CD8-positive, alpha-beta memory T cell (primary cell): ENCODE results near the gene IFI44L. TPM values are rescaled to one million over a fixed set of nuclear protein-coding genes. Genes with fewer than 3 reads are reported as not detected.

Experiments
- CTCF ChIA-PET: fragments of 350-600 bp; sonication (Branson Sonifier 250); formaldehyde crosslinking; loops from one replicate; lab custom pipeline; 2021; ENCODE audit warnings: antibody characterized with exemption; lab: Charles Lee
- POLR2A ChIA-PET: fragments of 350-600 bp; sonication (Branson Sonifier 250); formaldehyde crosslinking; loops from one replicate; lab custom pipeline; 2021; ENCODE audit warnings: antibody characterized with exemption; lab: Charles Lee
- DNase-seq, 5 donors: peaks; one replicate each; pipeline versions ENCODE4 v3.0.0 to v3.0.0-alpha.2; 2020 to 2022; ENCODE audit warnings: mixed read lengths in 1 of 5
- H3K27ac ChIP-seq: one replicate; pipeline ENCODE4 v1.7.0; 2013; ENCODE audit warnings: low read depth, mild to moderate bottlenecking, low read length, moderate library complexity
- H3K27me3 ChIP-seq: 2 replicates; pipeline ENCODE4 v1.7.0; 2013; ENCODE audit warnings: low read length, mild to moderate bottlenecking; ENCODE audit not compliant: insufficient read depth, poor library complexity, severe bottlenecking
- H3K36me3 ChIP-seq: 2 replicates; pipeline ENCODE4 v1.7.0; 2013; ENCODE audit warnings: mild to moderate bottlenecking, low read length, moderate library complexity; ENCODE audit not compliant: insufficient read depth
- H3K4me1 ChIP-seq: 2 replicates; pipeline ENCODE4 v1.7.0; 2013; ENCODE audit warnings: mild to moderate bottlenecking, low read length, moderate library complexity; ENCODE audit not compliant: insufficient read depth
- H3K4me3 ChIP-seq: 2 replicates; pipeline ENCODE4 v1.7.0; 2013; ENCODE audit warnings: mild to moderate bottlenecking, low read length
- H3K9me3 ChIP-seq: 2 replicates; pipeline ENCODE4 v1.7.0; 2013; ENCODE audit warnings: mild to moderate bottlenecking, low read length
- H3K27ac Mint-ChIP-seq, 8 donors: one replicate each; pipeline ENCODE4 v1.8.0; 2020 to 2021; ENCODE audit warnings: mixed read lengths in 8 of 8, mild to moderate bottlenecking in 6 of 8, inconsistent platforms in 3 of 8, moderate library complexity in 3 of 8
- H3K27me3 Mint-ChIP-seq, 2 donors: one replicate each; pipeline ENCODE4 v1.8.0; 2020 to 2021; ENCODE audit warnings: mixed read lengths in 2 of 2, mild to moderate bottlenecking in 1 of 2, moderate library complexity in 1 of 2
- H3K36me3 Mint-ChIP-seq, 3 donors: one replicate each; pipeline ENCODE4 v1.8.0; 2020 to 2021; ENCODE audit warnings: mixed read lengths in 3 of 3, inconsistent platforms in 1 of 3, mild to moderate bottlenecking in 1 of 3
- H3K4me1 Mint-ChIP-seq, 3 donors: one replicate each; pipeline ENCODE4 v1.8.0; 2020 to 2021; ENCODE audit warnings: mixed read lengths in 3 of 3, inconsistent platforms in 1 of 3, mild to moderate bottlenecking in 1 of 3
- H3K4me3 Mint-ChIP-seq, 7 donors: one replicate each; pipeline ENCODE4 v1.8.0; 2020 to 2021; ENCODE audit warnings: mixed read lengths in 7 of 7, mild to moderate bottlenecking in 6 of 7, moderate library complexity in 4 of 7, inconsistent platforms in 2 of 7
- H3K9me3 Mint-ChIP-seq, 5 donors: one replicate each; pipeline ENCODE4 v1.8.0; 2020 to 2022; ENCODE audit warnings: mixed read lengths in 5 of 5, mild to moderate bottlenecking in 3 of 5, moderate library complexity in 2 of 5, inconsistent platforms in 1 of 5
- polyA plus RNA-seq: library from polyadenylated mRNA; unstranded; fragments of 300-500 nt; fragmentation: Illumina TruSeq; gene quantifications from one replicate; pipeline ENCODE4 v1.2.3, GENCODE V29; 2021
- total RNA-seq, 2 experiments: library from RNA; stranded (reverse); gene quantifications; one replicate each; pipeline ENCODE4 v1.2.3, GENCODE V29; 2021

The IFI44L gene
- total and polyA plus RNA-seq, 3 experiments from 2014 or later = 1.4 to 12.7 (median 2.3) TPM

DNA sequence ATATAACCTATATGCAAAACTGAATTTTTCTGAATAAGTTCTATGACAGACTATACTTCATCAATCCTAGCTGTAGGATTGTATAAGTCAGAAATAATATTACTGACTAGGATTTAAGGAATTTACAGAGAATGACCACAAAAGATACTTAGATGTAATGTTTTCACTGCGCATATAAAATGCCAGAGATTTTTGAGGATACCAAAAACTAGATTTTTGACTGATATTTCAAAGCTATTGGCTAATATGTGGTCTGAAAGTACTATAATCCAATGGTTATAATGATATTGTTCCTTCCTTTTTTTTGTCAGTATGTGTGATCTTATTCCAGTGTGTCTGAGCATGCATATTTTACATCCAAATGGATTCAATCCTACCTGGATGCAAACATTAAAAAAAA is 17.0 kb upstream of the IFI44L start:
- Mint-ChIP-seq H3K36me3 (no peaks in the 10 kb centered on the region), H3K9me3 (no peaks in the 10 kb centered on the region), H3K4me3 (no peak overlapping the region), H3K4me1 (no peaks in the 10 kb centered on the region), H3K27ac (no peak overlapping the region), H3K27me3 (peaks cover 6 to 9% of the 10 kb centered on the region in 2 donors)
- ChIA-PET POLR2A (no interaction called here), CTCF (no interaction called here)
- no peaks in the 10 kb centered on the region for H3K4me1 ChIP-seq
- H3K27me3 ChIP-seq = no peaks in the 10 kb centered on the region
- H3K4me3 ChIP-seq = no peak overlapping the region
- H3K27ac ChIP-seq = no peak overlapping the region
- H3K9me3 ChIP-seq = no peaks in the 10 kb centered on the region
- no peak for DNase-seq
- H3K36me3 ChIP-seq = no peaks in the 10 kb centered on the region

DNA sequence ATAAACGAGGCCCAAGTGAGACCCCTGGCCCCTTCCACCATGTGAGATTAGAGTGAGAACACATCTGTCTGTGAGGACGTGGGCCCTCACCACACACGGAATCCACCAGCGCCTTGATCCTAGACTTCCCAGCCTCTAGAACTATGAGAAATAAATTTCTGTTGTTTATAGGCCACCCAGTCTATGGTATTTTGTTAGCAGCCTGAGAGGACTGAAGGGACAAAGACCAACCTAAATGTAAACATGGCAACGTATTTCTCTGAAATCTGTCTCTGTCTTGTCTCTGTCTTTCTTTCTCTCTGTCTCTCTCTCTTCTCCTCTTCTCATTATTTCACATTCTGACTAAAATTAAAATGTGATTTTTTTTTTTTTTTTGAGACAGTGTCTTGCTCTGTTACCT is 15.6 kb upstream of the IFI44L start:
- Histone ChIP-seq H3K9me3 (no peaks in the 10 kb centered on the region), H3K4me3 (no peak overlapping the region), H3K27me3 (no peaks in the 10 kb centered on the region), H3K27ac (no peak overlapping the region), H3K4me1 (no peaks in the 10 kb centered on the region), H3K36me3 (no peaks in the 10 kb centered on the region)
- no peak for DNase-seq
- H3K9me3 Mint-ChIP-seq = no peaks in the 10 kb centered on the region
- H3K36me3 Mint-ChIP-seq = no peaks in the 10 kb centered on the region
- no peaks in the 10 kb centered on the region for H3K4me1 Mint-ChIP-seq
- ChIA-PET POLR2A (no interaction called here), CTCF (no interaction called here)
- H3K4me3 Mint-ChIP-seq = no peak overlapping the region
- H3K27ac Mint-ChIP-seq = no peak overlapping the region
- H3K27me3 Mint-ChIP-seq = peaks cover 12 to 13% of the 10 kb centered on the region in 2 donors

DNA sequence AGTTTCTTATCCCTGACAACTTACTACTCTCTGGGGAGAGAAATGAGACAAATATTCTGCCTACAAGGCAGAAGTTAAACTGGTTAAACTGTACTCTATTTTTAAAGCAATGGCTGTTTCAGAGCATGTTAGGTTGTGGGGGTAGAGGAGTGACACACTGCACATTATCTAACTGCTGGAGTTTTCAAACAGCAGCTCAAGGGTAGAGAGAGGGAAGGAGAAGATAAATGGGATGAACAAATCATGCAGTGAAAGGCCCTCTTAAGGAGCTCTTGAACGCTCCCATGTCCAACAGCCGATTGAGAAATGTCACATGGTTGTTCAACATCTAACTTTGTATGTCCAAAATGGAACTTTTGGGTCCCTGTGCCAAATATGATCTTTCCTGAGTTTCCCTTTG is 14.0 kb upstream of the IFI44L start:
- ChIA-PET POLR2A (interaction anchor here (0.7 kb wide), 1 partner anchor 528 kb away, joined by 3 read pairs; no protein-coding TSS in a partner anchor), CTCF (no interaction called here)
- no peaks in the 10 kb centered on the region for H3K9me3 ChIP-seq
- DNase-seq = no peak
- H3K4me1 ChIP-seq = no peaks in the 10 kb centered on the region
- H3K4me1 Mint-ChIP-seq = no peaks in the 10 kb centered on the region
- H3K4me3 ChIP-seq = no peak overlapping the region
- H3K4me3 Mint-ChIP-seq = no peak overlapping the region
- H3K27ac Mint-ChIP-seq = no peak overlapping the region
- no peaks in the 10 kb centered on the region for H3K9me3 Mint-ChIP-seq
- no peaks in the 10 kb centered on the region for H3K36me3 ChIP-seq
- H3K27me3 ChIP-seq = no peaks in the 10 kb centered on the region
- H3K27ac ChIP-seq = no peak overlapping the region
- H3K27me3 Mint-ChIP-seq = peaks cover 11 to 17% of the 10 kb centered on the region in 2 donors
- no peaks in the 10 kb centered on the region for H3K36me3 Mint-ChIP-seq

GRCh38 chr1:78607334-78607927 is 12.8 kb upstream of the IFI44L start:
- peaks cover 16 to 17% of the 10 kb centered on the region in 2 donors for H3K27me3 Mint-ChIP-seq
- no peaks in the 10 kb centered on the region for H3K9me3 Mint-ChIP-seq
- no peak for DNase-seq

DNA sequence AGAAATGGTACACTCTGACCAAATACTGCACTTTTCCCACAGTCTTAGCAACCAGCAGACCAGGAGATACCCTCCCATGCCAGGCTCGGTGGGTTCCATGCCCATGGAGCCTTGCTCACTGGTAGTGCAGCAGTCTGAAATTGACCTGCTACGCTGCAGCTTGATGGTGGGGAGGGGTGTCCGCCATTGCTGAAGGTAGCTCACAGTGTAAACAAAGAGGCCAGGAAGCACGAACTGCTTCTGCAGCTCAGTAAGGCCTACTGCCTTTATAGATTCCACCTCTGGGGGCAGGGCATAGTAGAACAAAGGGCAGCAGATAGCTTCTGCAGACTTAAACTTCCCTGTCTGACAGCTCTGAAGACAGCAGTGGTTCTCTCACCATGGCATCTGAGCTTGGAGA is 12.3 kb upstream of the IFI44L start:
- H3K27me3 Mint-ChIP-seq = peaks cover 16 to 17% of the 10 kb centered on the region in 2 donors
- H3K4me1 ChIP-seq = no peaks in the 10 kb centered on the region
- no peak overlapping the region for H3K27ac Mint-ChIP-seq
- H3K27me3 ChIP-seq = no peaks in the 10 kb centered on the region
- no peaks in the 10 kb centered on the region for H3K36me3 ChIP-seq
- H3K4me1 Mint-ChIP-seq = no peaks in the 10 kb centered on the region
- no peaks in the 10 kb centered on the region for H3K9me3 Mint-ChIP-seq
- no peak overlapping the region for H3K27ac ChIP-seq
- no peaks in the 10 kb centered on the region for H3K9me3 ChIP-seq
- no peaks in the 10 kb centered on the region for H3K36me3 Mint-ChIP-seq
- no peak overlapping the region for H3K4me3 Mint-ChIP-seq
- ChIA-PET POLR2A (no interaction called here), CTCF (interaction anchor here (1.1 to 1.5 kb wide), 3 partner anchors 10 to 67 kb away, joined by 3 to 7 read pairs (median 3); no protein-coding TSS in a partner anchor)
- no peak for DNase-seq
- H3K4me3 ChIP-seq = no peak overlapping the region

More at GRCh38 chr1:78607334-78607927, 12.8 kb upstream of the IFI44L start:
- Mint-ChIP-seq H3K27ac (no peak overlapping the region), H3K4me3 (no peak overlapping the region), H3K36me3 (no peaks in the 10 kb centered on the region), H3K4me1 (no peaks in the 10 kb centered on the region)
- Histone ChIP-seq H3K27ac (no peak overlapping the region), H3K36me3 (no peaks in the 10 kb centered on the region), H3K27me3 (no peaks in the 10 kb centered on the region), H3K4me1 (no peaks in the 10 kb centered on the region), H3K4me3 (no peak overlapping the region), H3K9me3 (no peaks in the 10 kb centered on the region)
- POLR2A ChIA-PET = no interaction called here
- CTCF ChIA-PET = interaction anchor here (1.1 to 1.5 kb wide), 3 partner anchors 10 to 67 kb away, joined by 3 to 7 read pairs (median 3); no protein-coding TSS in a partner anchor

GRCh38 chr1:78617615-78618026 is 2.6 kb upstream of the IFI44L start:
- H3K9me3 Mint-ChIP-seq = no peaks in the 10 kb centered on the region
- H3K4me1 Mint-ChIP-seq = peaks cover 40 to 45% (median 44%) of the 10 kb centered on the region in 3 donors
- no peaks in the 10 kb centered on the region for H3K27me3 ChIP-seq
- ChIA-PET POLR2A (no interaction called here), CTCF (interaction anchor here (0.9 to 2.1 kb wide), 17 partner anchors 10 to 66 kb away, joined by 3 to 37 read pairs (median 5); partner anchors contain the start of gene IFI44)
- H3K27me3 Mint-ChIP-seq = no peaks in the 10 kb centered on the region
- H3K27ac ChIP-seq = no peak overlapping the region
- H3K4me3 ChIP-seq = no peak overlapping the region
- H3K27ac Mint-ChIP-seq = peak overlapping the region in 5 of 8 donors; percentile 43 to 86 (median 64)
- no peaks in the 10 kb centered on the region for H3K36me3 ChIP-seq
- peaks cover 23% of the 10 kb centered on the region for H3K4me1 ChIP-seq
- H3K36me3 Mint-ChIP-seq = no peaks in the 10 kb centered on the region
- DNase-seq = peak; percentile 10 to 74 (median 70)
- no peaks in the 10 kb centered on the region for H3K9me3 ChIP-seq
- H3K4me3 Mint-ChIP-seq = peak overlapping the region in 5 of 7 donors; percentile 13 to 43 (median 19)

DNA sequence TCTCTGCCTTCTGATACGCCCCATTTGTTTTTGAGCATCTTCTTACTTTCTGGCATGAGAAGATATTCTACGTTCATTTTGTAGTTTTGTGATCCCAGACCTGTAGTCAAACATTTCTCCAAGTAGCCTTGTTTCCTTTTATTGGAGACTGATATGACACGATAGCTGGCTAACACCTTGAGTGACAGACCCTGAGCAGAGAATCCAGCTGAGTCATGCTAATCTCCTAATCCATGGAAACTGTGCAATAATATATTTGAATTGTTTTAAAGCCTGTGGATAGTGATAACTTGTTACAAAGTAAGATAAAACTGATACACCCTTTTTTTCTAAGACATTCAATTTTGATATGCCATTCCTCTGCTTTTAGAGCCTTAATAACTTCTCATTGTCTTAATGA is 1.2 kb upstream of the IFI44L start:
- no peaks in the 10 kb centered on the region for H3K36me3 Mint-ChIP-seq
- peaks cover 52 to 58% (median 57%) of the 10 kb centered on the region in 3 donors for H3K4me1 Mint-ChIP-seq
- Histone ChIP-seq H3K27ac (no peak overlapping the region), H3K4me3 (no peak overlapping the region), H3K27me3 (no peaks in the 10 kb centered on the region), H3K4me1 (peaks cover 37% of the 10 kb centered on the region), H3K9me3 (no peaks in the 10 kb centered on the region), H3K36me3 (no peaks in the 10 kb centered on the region)
- H3K27ac Mint-ChIP-seq = peak overlapping the region; percentile 66 to 94 (median 86)
- H3K4me3 Mint-ChIP-seq = peak overlapping the region; percentile 30 to 87 (median 77)
- POLR2A ChIA-PET = no interaction called here
- CTCF ChIA-PET = interaction anchor here (2.2 kb wide), 1 partner anchor 13 kb away, joined by 4 read pairs; no protein-coding TSS in a partner anchor
- no peaks in the 10 kb centered on the region for H3K9me3 Mint-ChIP-seq
- no peaks in the 10 kb centered on the region for H3K27me3 Mint-ChIP-seq
- DNase-seq = no peak

GRCh38 chr1:78619446-78619802 is 824 bp upstream of the IFI44L start:
- H3K36me3 Mint-ChIP-seq = peaks cover 0 to 2% (median 1%) of the 10 kb centered on the region in 3 donors

More at GRCh38 chr1:78619446-78619802, 824 bp upstream of the IFI44L start:
- no peaks in the 10 kb centered on the region for H3K36me3 ChIP-seq
- H3K27me3 ChIP-seq = no peaks in the 10 kb centered on the region
- H3K27ac ChIP-seq = no peak overlapping the region
- Mint-ChIP-seq H3K27ac (peak overlapping the region; percentile 66 to 94 (median 86)), H3K27me3 (no peaks in the 10 kb centered on the region), H3K4me3 (peak overlapping the region; percentile 62 to 87 (median 77)), H3K9me3 (no peaks in the 10 kb centered on the region), H3K4me1 (peaks cover 55 to 62% (median 61%) of the 10 kb centered on the region in 3 donors)
- ChIA-PET POLR2A (no interaction called here), CTCF (interaction anchor here (1.0 to 2.2 kb wide), 3 partner anchors 13 to 474 kb away, joined by 3 to 4 read pairs (median 3); no protein-coding TSS in a partner anchor)
- H3K4me1 ChIP-seq = peaks cover 41% of the 10 kb centered on the region
- H3K9me3 ChIP-seq = no peaks in the 10 kb centered on the region
- no peak overlapping the region for H3K4me3 ChIP-seq
- DNase-seq = peak in 2 of 5 donors; percentile 4 to 11
